Measurements from ENCODE around the gene PTHLH. TPM values are rescaled to one million over a fixed set of nuclear protein-coding genes. Genes with fewer than 3 reads are reported as not detected.

The PTHLH gene
- total and polyA plus RNA-seq, 2 donors (not counting 1 experiment from before 2014, with no cell fraction given): not detected

DNA sequence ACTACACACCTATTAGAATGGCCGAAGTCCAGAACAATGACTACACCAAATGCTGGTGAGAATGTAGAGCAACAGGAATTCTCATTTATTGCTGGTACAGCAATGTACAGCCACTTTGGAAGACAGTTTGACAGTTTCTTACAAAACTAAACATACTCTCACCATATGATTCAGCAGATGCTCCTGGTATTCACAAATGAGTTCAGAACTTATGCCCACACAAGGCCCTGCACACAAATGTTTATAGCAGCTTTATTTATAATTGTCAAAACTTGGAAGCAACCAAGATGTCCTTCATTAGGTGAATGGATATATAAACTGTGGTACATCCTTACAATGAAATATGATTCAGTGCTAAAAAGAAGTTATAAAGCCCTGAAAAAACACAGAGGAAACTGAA is 38.3 kb downstream of the PTHLH start:
- H3K27me3 ChIP-seq (replicated peaks in 1 of 4; ENCODE audit: control extremely low read depth in 1 of 4, control insufficient read depth in 3 of 4, insufficient read depth in 4 of 4, low read length in 3 of 4): no peaks in the 10 kb centered on the region
- no peak for DNase-seq
- no peaks in the 10 kb centered on the region for H3K9me3 ChIP-seq (ENCODE audit: control extremely low read depth in 1 of 3, control insufficient read depth in 2 of 3, insufficient read depth in 1 of 3, low read length in 2 of 3)
- ATAC-seq (ENCODE audit: low read depth): no peak
- ChIA-PET POLR2A (no interaction called here), CTCF (no interaction called here)
- H3K4me1 ChIP-seq (ENCODE audit: control insufficient read depth in 2 of 2, insufficient read depth in 2 of 2, low read length in 2 of 2): no peaks in the 10 kb centered on the region
- peaks cover 4% of the 10 kb centered on the region for H3K27me3 Mint-ChIP-seq
- no peaks in the 10 kb centered on the region for H4K20me1 ChIP-seq (ENCODE audit: control insufficient read depth, insufficient read depth, low read length, poor library complexity, severe bottlenecking)
- H3K4me3 Mint-ChIP-seq: no peak overlapping the region
- H3K27ac ChIP-seq (ENCODE audit: low read length in 2 of 2): no peak overlapping the region
- no peak overlapping the region for H3K27ac Mint-ChIP-seq
- TF ChIP-seq, protein P1, sequence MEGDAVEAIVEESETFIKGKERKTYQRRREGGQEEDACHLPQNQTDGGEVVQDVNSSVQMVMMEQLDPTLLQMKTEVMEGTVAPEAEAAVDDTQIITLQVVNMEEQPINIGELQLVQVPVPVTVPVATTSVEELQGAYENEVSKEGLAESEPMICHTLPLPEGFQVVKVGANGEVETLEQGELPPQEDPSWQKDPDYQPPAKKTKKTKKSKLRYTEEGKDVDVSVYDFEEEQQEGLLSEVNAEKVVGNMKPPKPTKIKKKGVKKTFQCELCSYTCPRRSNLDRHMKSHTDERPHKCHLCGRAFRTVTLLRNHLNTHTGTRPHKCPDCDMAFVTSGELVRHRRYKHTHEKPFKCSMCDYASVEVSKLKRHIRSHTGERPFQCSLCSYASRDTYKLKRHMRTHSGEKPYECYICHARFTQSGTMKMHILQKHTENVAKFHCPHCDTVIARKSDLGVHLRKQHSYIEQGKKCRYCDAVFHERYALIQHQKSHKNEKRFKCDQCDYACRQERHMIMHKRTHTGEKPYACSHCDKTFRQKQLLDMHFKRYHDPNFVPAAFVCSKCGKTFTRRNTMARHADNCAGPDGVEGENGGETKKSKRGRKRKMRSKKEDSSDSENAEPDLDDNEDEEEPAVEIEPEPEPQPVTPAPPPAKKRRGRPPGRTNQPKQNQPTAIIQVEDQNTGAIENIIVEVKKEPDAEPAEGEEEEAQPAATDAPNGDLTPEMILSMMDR (IDR thresholded peaks at IDR 0.05): no peak
- no peak for TF ChIP-seq EZH2 (IDR thresholded peaks at IDR 0.05; ENCODE audit: borderline replicate concordance, insufficient read depth, low read depth, low read length, poor library complexity, severe bottlenecking)
- no peak overlapping the region for H3K4me3 ChIP-seq (ENCODE audit: control extremely low read depth in 1 of 5, extremely low read depth in 1 of 5, insufficient read depth in 1 of 5, low read depth in 2 of 5, low read length in 4 of 5)
- no peaks in the 10 kb centered on the region for H3K4me1 Mint-ChIP-seq
- H3K36me3 ChIP-seq (replicated peaks in 1 of 2; ENCODE audit: control extremely low read depth in 1 of 2, control insufficient read depth in 1 of 2, extremely low read depth in 1 of 2, insufficient read depth in 2 of 2, low read length in 1 of 2): no peaks in the 10 kb centered on the region
- no peak overlapping the region for H3K9ac ChIP-seq (ENCODE audit: low read length)
- no peaks in the 10 kb centered on the region for H3K9me3 Mint-ChIP-seq (ENCODE audit: insufficient read depth)
- H3K79me2 ChIP-seq (ENCODE audit: control insufficient read depth, insufficient read depth, low read length): no peaks in the 10 kb centered on the region
- intact Hi-C loops (cut with micrococcal nuclease): no loop called here
- no CpG with 5 or more reads among the region's 1 CpG for WGBS (ENCODE audit: insufficient coverage)
- H2AFZ ChIP-seq (ENCODE audit: insufficient read depth, low read depth, low read length, poor library complexity, severe bottlenecking): no peak overlapping the region
- H3K4me2 ChIP-seq (replicated peaks; ENCODE audit: low read depth, low read length, poor library complexity, severe bottlenecking): no peak overlapping the region

DNA sequence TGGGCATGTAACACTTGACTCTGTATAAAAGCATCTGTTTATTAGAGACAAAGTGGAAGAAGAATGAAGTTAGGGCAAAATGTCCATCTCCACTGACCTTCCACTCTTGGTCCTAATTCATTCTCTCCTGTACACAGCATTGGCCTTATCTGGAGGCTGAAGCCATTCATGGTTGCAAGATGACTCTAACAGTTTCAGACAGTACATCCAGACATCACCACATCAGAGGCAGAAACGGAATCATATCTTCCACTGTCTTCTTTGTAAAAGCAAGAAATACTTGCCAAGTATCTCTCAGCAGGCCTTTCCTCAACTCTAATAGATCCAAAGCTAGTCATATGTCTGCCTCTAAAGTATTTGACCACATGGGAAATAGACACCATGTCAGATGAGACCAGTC is 41.1 kb downstream of the PTHLH start:
- ChIA-PET POLR2A (no interaction called here), CTCF (interaction anchor here (1.2 kb wide), 1 partner anchor 9 kb away, joined by 3 read pairs; no protein-coding TSS in a partner anchor)
- Histone ChIP-seq H3K4me2 (replicated peaks; ENCODE audit: low read depth, low read length, poor library complexity, severe bottlenecking) (no peak overlapping the region), H3K36me3 (replicated peaks in 1 of 2; ENCODE audit: control extremely low read depth in 1 of 2, control insufficient read depth in 1 of 2, extremely low read depth in 1 of 2, insufficient read depth in 2 of 2, low read length in 1 of 2) (no peaks in the 10 kb centered on the region), H2AFZ (ENCODE audit: insufficient read depth, low read depth, low read length, poor library complexity, severe bottlenecking) (no peak overlapping the region), H3K4me1 (ENCODE audit: control insufficient read depth in 2 of 2, insufficient read depth in 2 of 2, low read length in 2 of 2) (no peaks in the 10 kb centered on the region), H3K27me3 (replicated peaks in 1 of 4; ENCODE audit: control extremely low read depth in 1 of 4, control insufficient read depth in 3 of 4, insufficient read depth in 4 of 4, low read length in 3 of 4) (no peaks in the 10 kb centered on the region), H4K20me1 (ENCODE audit: control insufficient read depth, insufficient read depth, low read length, poor library complexity, severe bottlenecking) (no peaks in the 10 kb centered on the region), H3K9me3 (ENCODE audit: control extremely low read depth in 1 of 3, control insufficient read depth in 2 of 3, insufficient read depth in 1 of 3, low read length in 2 of 3) (no peaks in the 10 kb centered on the region), H3K4me3 (ENCODE audit: control extremely low read depth in 1 of 5, extremely low read depth in 1 of 5, insufficient read depth in 1 of 5, low read depth in 2 of 5, low read length in 4 of 5) (no peak overlapping the region), H3K79me2 (ENCODE audit: control insufficient read depth, insufficient read depth, low read length) (no peaks in the 10 kb centered on the region), H3K27ac (ENCODE audit: low read length in 2 of 2) (no peak overlapping the region), H3K9ac (ENCODE audit: low read length) (no peak overlapping the region)
- no peak for TF ChIP-seq EZH2 (IDR thresholded peaks at IDR 0.05; ENCODE audit: borderline replicate concordance, insufficient read depth, low read depth, low read length, poor library complexity, severe bottlenecking)
- TF ChIP-seq, protein P1 (IDR thresholded peaks at IDR 0.05): no peak
- Mint-ChIP-seq H3K4me1 (no peaks in the 10 kb centered on the region), H3K27me3 (peaks cover 4% of the 10 kb centered on the region), H3K9me3 (ENCODE audit: insufficient read depth) (no peaks in the 10 kb centered on the region), H3K4me3 (no peak overlapping the region), H3K27ac (no peak overlapping the region)
- intact Hi-C loops (cut with micrococcal nuclease): no loop called here
- WGBS (ENCODE audit: insufficient coverage): 71% methylated on average over 1 of the region's 1 CpG
- no peak for ATAC-seq (ENCODE audit: low read depth)
- no peak for DNase-seq

Measured in B cell (primary cell).